Kidney (tissue), 14 donors: Measurements from ENCODE around the gene TCP10L. TPM values are rescaled to one million over a fixed set of nuclear protein-coding genes. Genes with fewer than 3 reads are reported as not detected.

ENCODE experiments used
- DNase-seq, 5 donors: peaks; one replicate each; pipeline ENCODE4 v3.0.0-alpha.2; 2013 to 2020
- FAIRE-seq: peaks from 2 replicates; lab custom pipeline; 2012; peaks lifted over from hg19 to GRCh38; lab: Jason Lieb, UNC
- H3K27ac ChIP-seq, 2 donors: one replicate each; pipeline ENCODE4 v1.7.0; 2013; ENCODE audit warnings: low read depth in 2 of 2, low read length in 2 of 2, inconsistent platforms in 1 of 2
- H3K27me3 ChIP-seq: one replicate; pipeline ENCODE4 v1.7.1; 2013; ENCODE audit warnings: low read length, inconsistent platforms; ENCODE audit not compliant: control insufficient read depth, insufficient read depth
- H3K36me3 ChIP-seq, 3 donors: one replicate each; pipeline versions ENCODE4 v1.7.0 to v1.7.1; 2013; ENCODE audit warnings: low read length in 3 of 3, control low read depth in 1 of 3, inconsistent platforms in 1 of 3; ENCODE audit not compliant: insufficient read depth in 3 of 3, control insufficient read depth in 2 of 3
- H3K4me1 ChIP-seq, 3 donors: one replicate each; pipeline versions ENCODE4 v1.7.0 to v1.7.1; 2013; ENCODE audit warnings: low read length in 3 of 3, inconsistent platforms in 1 of 3, low read depth in 1 of 3; ENCODE audit not compliant: control insufficient read depth in 2 of 3, insufficient read depth in 2 of 3
- H3K4me3 ChIP-seq, 3 donors: one replicate each; pipeline versions ENCODE4 v1.7.0 to v1.8.1; 2013; ENCODE audit warnings: low read length in 3 of 3, control low read depth in 1 of 3, inconsistent platforms in 1 of 3
- H3K9ac ChIP-seq, 3 donors: one replicate each; pipeline versions ENCODE4 v1.7.0 to v1.7.1; 2013; ENCODE audit warnings: low read length in 3 of 3, control low read depth in 1 of 3, inconsistent platforms in 1 of 3
- H3K9me3 ChIP-seq, 3 donors: one replicate each; pipeline versions ENCODE4 v1.7.0 to v1.7.1; 2013; ENCODE audit warnings: low read length in 3 of 3, control low read depth in 1 of 3, inconsistent platforms in 1 of 3; ENCODE audit not compliant: control insufficient read depth in 2 of 3, insufficient read depth in 1 of 3
- CTCF ChIP-seq: IDR thresholded peaks from 3 replicates; pipeline ENCODE4 v1.5.1; 2012; ENCODE audit warnings: mild to moderate bottlenecking, moderate library complexity, borderline replicate concordance; ENCODE audit not compliant: insufficient read depth; ENCODE audit errors: extremely low read depth
- intact Hi-C: fragments of 100-400 bp; cut with DNase I; formaldehyde crosslinking; loops from one replicate; pipeline ENCODE4 v1.11.1; 2022
- polyA plus RNA-seq: library from polyadenylated mRNA; stranded (reverse); fragments of 350-450 nt; fragmentation: Illumina TruSeq; extraction: RNeasy Lipid Tissue Mini Kit (QIAGEN cat#74804); gene quantifications from one replicate; pipeline ENCODE4 v1.2.3, GENCODE V29; 2014; ENCODE audit warnings: low read depth, low replicate concordance; ENCODE audit not compliant: insufficient read depth
- total RNA-seq: library from RNA; stranded (reverse); fragmentation: NEBNext Ultra II Directional; extraction: Animal tissue kit (Norgen Biotek cat#: 25700); gene quantifications from one replicate; pipeline ENCODE4 v1.2.1, GENCODE V29; 2021
- donor health status: control.
- donor health status: control.
- donor health status: control.
- donor health status: control.
- donor health status: control.
- donor health status: DM: yes; HTN: yes; CAD: no.
- donor health status: Normal renal cell carcinoma (clear cell type).

TCP10L gene
- total and polyA plus RNA-seq, 2 donors from 2014 or later, result 2.2 to 5.2 TPM

DNA sequence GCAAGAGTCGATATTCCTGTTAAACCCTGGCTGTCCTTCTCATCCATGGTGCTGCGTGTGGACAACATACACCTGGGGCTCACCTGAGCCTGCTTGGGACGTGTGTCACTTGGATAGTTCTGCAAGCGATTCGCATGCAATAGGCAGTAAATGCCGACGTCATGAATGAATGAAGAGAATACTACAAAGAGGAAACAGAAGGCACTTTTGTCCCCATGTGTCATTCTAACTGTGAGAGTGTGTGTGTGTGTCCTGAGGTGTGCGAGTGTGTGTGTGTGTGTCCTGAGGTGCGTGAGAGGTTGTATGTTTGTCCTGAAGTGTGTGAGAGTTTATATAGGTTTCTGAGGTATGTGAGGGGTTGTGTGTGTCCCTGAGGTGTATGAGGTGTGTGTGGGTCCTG is 647 bp upstream of the TCP10L start:
- DNase-seq (no peak), FAIRE-seq (no peak)
- no peaks in the 10 kb centered on the region for H3K4me1 ChIP-seq
- TF ChIP-seq CTCF, result no peak
- H3K4me3 ChIP-seq, result no peak overlapping the region
- no peaks in the 10 kb centered on the region for H3K9me3 ChIP-seq
- intact Hi-C loops, result no loop called here
- no peak overlapping the region for H3K9ac ChIP-seq
- H3K27ac ChIP-seq, result no peak overlapping the region
- H3K27me3 ChIP-seq, result no peaks in the 10 kb centered on the region
- no peaks in the 10 kb centered on the region for H3K36me3 ChIP-seq

DNA sequence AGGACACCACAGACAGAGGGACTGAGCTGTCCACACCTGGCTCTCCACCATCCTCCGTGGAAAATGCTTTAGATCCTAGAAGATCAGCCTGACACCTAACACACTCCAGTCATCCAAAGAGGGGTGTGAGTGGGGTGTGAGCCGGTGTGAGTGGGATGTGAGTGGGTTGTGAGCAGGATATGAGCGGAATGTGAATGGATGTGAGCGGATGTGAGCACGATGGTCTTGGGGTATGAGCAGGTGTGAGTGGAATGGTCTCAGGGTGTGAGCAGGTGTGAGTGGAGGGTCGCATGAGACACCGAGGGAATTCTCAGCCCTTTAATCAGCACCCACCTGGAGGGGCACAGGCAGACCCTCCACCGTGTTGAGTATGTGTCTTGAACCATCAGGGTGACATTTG is 851 bp downstream of the TCP10L start:
- no peak for TF ChIP-seq CTCF
- Histone ChIP-seq H3K9me3 (no peaks in the 10 kb centered on the region), H3K36me3 (no peaks in the 10 kb centered on the region), H3K4me1 (no peaks in the 10 kb centered on the region), H3K27ac (no peak overlapping the region), H3K27me3 (no peaks in the 10 kb centered on the region), H3K4me3 (no peak overlapping the region), H3K9ac (no peak overlapping the region)
- intact Hi-C loops, result no loop called here
- FAIRE-seq, result no peak
- DNase-seq, result no peak

- no peak for TF ChIP-seq CTCF
- FAIRE-seq, result no peak
These were observed 3.6 kb downstream of the TCP10L start for GRCh38 chr21:32581732-32582131.

DNA sequence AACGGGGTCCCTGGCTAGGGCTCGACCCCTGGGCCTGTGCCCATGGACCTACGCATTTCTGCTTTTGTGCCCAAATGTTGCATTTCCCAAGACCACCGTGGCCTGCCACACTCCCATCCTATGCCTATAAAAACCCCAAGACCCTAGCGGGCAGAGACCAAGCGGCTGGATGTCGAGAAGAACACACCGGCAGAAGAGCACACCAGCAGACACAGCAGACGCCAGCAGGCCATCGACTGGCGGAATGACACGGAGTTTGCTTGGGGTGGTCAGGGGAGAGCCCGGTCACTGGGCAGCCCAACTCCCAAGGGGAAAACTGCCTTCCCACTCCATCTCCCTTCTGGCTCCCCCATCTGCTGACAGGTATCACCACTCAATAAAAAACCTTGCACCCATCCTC is 4.4 kb downstream of the TCP10L start:
- Histone ChIP-seq H3K4me1 (no peaks in the 10 kb centered on the region), H3K4me3 (no peak overlapping the region), H3K27me3 (no peaks in the 10 kb centered on the region), H3K27ac (no peak overlapping the region), H3K9me3 (no peaks in the 10 kb centered on the region), H3K9ac (no peak overlapping the region), H3K36me3 (peaks cover 0 to 2% (median 0%) of the 10 kb centered on the region in 3 donors)
- intact Hi-C loops, result no loop called here
- FAIRE-seq (no peak), DNase-seq (no peak)
- TF ChIP-seq CTCF, result no peak

More at GRCh38 chr21:32581732-32582131, 3.6 kb downstream of the TCP10L start:
- intact Hi-C loops, result no loop called here
- Histone ChIP-seq H3K4me3 (no peak overlapping the region), H3K9ac (no peak overlapping the region), H3K27me3 (no peaks in the 10 kb centered on the region), H3K4me1 (no peaks in the 10 kb centered on the region), H3K27ac (no peak overlapping the region), H3K9me3 (no peaks in the 10 kb centered on the region), H3K36me3 (peaks cover 0 to 2% (median 0%) of the 10 kb centered on the region in 3 donors)
- no peak for DNase-seq
